ENCODE results near the gene IKZF1.

- TF ChIP-seq CTCF (IDR thresholded peaks at IDR 0.05 in 4 of 5, conservative IDR thresholded peaks at IDR 0.05 in 1 of 5) (no peak), POLR2A (IDR thresholded peaks at IDR 0.05) (no peak)
These were observed 17.4 kb upstream of the IKZF1 start for GRCh38 chr7:50287129-50287528.
